Dendritic cell treated with granulocyte-macrophage colony-stimulating factor and Interleukin-4, amounts not matched to agents 40 ng/mL and 50 ng/mL, for 4 days (primary cell): ENCODE results near the gene HS6ST1.

Experiments used
- H3K27ac Mint-ChIP-seq: one replicate; pipeline ENCODE4 v1.8.0; 2022; ENCODE audit warnings: mild to moderate bottlenecking, mixed read lengths
- H3K27me3 Mint-ChIP-seq: one replicate; pipeline ENCODE4 v1.8.0; 2022; ENCODE audit warnings: mild to moderate bottlenecking, mixed read lengths
- H3K36me3 Mint-ChIP-seq: one replicate; pipeline ENCODE4 v1.8.0; 2022; ENCODE audit warnings: low read depth, mixed read lengths
- H3K4me1 Mint-ChIP-seq: one replicate; pipeline ENCODE4 v1.8.0; 2022; ENCODE audit warnings: low read depth, mixed read lengths
- H3K4me3 Mint-ChIP-seq: one replicate; pipeline ENCODE4 v1.8.0; 2022; ENCODE audit warnings: mild to moderate bottlenecking, moderate library complexity, mixed read lengths
- H3K9me3 Mint-ChIP-seq: one replicate; pipeline ENCODE4 v1.8.0; 2022; ENCODE audit warnings: mixed read lengths
- intact Hi-C: fragments of 100-400 bp; cut with micrococcal nuclease; formaldehyde crosslinking; loops from one replicate; pipeline ENCODE4 v1.15.0; 2022

The HS6ST1 gene

DNA sequence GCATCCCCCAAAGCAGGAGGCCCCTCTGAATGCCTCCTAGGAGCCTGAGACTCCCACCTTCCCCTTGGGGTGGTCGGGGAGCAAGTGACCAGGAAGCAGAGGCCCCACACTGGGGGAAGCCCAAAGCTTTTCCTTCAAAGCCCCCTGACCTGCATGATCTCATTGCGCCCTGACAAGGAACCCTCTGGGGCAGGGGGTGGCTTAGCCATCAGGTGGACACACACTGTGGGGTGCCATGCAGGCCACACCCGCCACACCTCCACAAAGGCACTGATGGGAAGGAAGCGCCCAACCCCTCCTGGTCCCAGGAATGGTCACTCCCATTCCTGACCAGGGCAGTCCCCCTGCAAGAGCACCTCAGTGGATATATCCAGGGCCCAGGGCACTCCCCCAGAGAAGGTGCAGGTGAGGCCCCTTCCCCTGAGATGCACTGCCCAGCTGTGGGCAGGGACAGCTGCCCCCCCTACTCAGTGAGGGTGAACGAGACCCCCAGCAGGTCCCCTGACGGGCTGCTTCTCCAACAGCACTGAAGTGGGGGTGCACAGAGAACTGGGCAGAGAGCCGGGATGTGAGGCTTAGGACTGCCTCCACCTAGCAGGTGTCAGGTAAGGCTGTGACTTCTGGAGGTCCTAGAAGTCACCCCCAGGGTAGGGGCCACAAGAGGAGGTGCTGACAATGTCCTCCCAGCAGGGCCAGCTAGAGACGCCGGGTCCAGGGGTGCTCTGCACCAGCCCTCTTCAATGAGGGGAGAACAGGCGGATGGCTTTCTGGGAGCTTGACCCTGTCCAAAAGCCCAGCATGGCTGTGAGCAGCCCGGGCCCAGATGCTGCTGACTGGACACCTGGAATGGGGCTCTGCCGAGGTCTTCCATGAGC lies 31.5 kb downstream of the HS6ST1 start:
- Mint-ChIP-seq H3K4me3 (no peak overlapping the region), H3K27ac (no peak overlapping the region), H3K4me1 (peaks cover 22% of the 10 kb centered on the region)

DNA sequence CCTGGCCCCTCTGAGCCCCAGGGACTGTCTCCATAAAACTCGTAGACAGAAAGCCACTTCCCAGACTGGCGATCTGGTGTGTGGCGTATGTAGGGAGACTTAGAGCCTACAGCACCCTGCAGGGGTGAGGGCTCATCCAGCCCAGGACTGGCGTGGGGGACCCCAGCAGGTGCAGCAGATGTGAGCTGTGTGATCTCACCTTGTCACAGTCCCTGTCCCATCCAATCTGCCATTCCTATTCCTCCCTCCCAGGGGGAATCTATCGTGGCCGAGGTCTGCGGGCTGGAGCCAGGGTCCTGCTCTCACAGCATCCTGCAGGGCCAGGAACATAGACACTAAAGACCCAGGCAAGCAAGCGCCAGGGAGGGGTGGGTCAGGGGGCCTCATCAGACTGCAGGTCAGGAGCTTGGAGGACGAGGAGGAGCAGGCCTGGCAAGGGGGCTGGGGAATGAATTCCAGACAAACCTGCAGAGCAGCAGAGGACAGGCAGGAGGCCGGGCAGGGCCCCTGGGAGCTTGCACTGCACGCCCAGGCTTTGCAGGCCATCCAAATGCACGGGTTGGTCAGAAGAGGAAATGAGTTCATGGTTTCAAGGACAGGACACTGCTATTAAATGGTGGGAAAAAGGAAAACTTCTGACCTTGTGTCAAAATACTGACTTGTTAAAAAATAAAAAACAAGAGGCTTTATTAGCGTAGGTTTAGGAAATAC lies 32.5 kb downstream of the HS6ST1 start:
- no peaks in the 10 kb centered on the region for H3K9me3 Mint-ChIP-seq
- H3K4me3 Mint-ChIP-seq: no peak overlapping the region
- H3K27me3 Mint-ChIP-seq: no peaks in the 10 kb centered on the region
- peaks cover 24% of the 10 kb centered on the region for H3K4me1 Mint-ChIP-seq
- no peak overlapping the region for H3K27ac Mint-ChIP-seq
- peaks cover 21% of the 10 kb centered on the region for H3K36me3 Mint-ChIP-seq
- intact Hi-C loops: no loop called here

More for the DNA sequence above, 31.5 kb downstream of the HS6ST1 start:
- peaks cover 27% of the 10 kb centered on the region for H3K36me3 Mint-ChIP-seq
- no peaks in the 10 kb centered on the region for H3K9me3 Mint-ChIP-seq
- intact Hi-C loops: no loop called here
- no peaks in the 10 kb centered on the region for H3K27me3 Mint-ChIP-seq

GRCh38 chr2:128285329-128285931 lies 33.2 kb downstream of the HS6ST1 start:
- Mint-ChIP-seq H3K27me3 (no peaks in the 10 kb centered on the region), H3K9me3 (no peaks in the 10 kb centered on the region), H3K36me3 (peaks cover 21% of the 10 kb centered on the region), H3K4me1 (peaks cover 29% of the 10 kb centered on the region), H3K27ac (no peak overlapping the region), H3K4me3 (no peak overlapping the region)
- intact Hi-C loops: no loop called here

DNA sequence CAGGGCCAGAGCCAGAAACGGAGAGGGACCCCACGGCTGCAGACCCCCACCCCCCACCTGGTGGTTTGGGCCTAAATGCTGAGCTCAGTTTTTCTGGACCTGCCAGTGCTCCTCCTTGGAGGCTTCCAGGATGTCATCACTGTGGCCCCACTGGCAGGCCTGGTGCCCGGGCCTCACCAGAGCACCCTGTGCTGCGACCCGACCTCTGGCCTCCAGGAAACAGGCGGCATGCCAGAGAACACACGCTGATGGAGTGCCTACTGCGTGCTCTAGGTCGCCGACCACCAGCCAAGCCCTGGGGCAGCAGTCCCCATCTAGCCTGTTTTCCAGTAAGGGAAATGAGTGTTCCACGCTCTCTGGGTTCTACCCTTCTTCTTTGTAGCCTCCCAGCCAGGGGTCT lies 33.8 kb downstream of the HS6ST1 start:
- Mint-ChIP-seq H3K27ac (no peak overlapping the region), H3K36me3 (peaks cover 21% of the 10 kb centered on the region), H3K9me3 (no peaks in the 10 kb centered on the region), H3K27me3 (no peaks in the 10 kb centered on the region), H3K4me3 (no peak overlapping the region), H3K4me1 (peaks cover 35% of the 10 kb centered on the region)
- intact Hi-C loops: no loop called here

DNA sequence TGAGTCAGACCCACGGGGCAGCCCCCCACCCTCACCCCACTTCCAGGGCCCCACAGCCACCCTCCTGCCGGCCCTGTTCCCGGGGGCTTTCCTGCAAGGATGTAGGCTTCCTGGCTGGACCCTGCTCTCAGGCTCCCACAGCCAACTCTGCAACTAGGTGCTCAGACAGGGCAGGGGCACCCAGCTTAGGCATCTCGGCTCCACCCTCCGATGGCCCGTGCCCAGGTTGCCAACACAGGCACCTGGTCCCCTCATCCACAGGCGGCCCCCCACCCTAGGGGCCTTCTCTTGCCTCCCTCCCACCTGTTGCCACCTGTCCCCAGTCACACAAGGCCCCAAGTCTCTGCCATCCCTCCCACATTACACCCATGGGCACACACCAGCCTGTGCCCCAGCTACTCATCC lies 34.6 kb downstream of the HS6ST1 start:
- no peaks in the 10 kb centered on the region for H3K27me3 Mint-ChIP-seq
- no peak overlapping the region for H3K27ac Mint-ChIP-seq
- no peaks in the 10 kb centered on the region for H3K9me3 Mint-ChIP-seq
- H3K4me1 Mint-ChIP-seq: peaks cover 37% of the 10 kb centered on the region
- no peak overlapping the region for H3K4me3 Mint-ChIP-seq
- H3K36me3 Mint-ChIP-seq: peaks cover 19% of the 10 kb centered on the region
- intact Hi-C loops: no loop called here

GRCh38 chr2:128282976-128283810 lies 35.5 kb downstream of the HS6ST1 start:
- Mint-ChIP-seq H3K36me3 (peaks cover 18% of the 10 kb centered on the region), H3K4me1 (peaks cover 40% of the 10 kb centered on the region), H3K27ac (peak overlapping the region; percentile 11), H3K9me3 (no peaks in the 10 kb centered on the region), H3K27me3 (no peaks in the 10 kb centered on the region), H3K4me3 (no peak overlapping the region)
- intact Hi-C loops: no loop called here

GRCh38 chr2:128282246-128282975 lies 36.3 kb downstream of the HS6ST1 start:
- H3K27me3 Mint-ChIP-seq: no peaks in the 10 kb centered on the region
- no peaks in the 10 kb centered on the region for H3K9me3 Mint-ChIP-seq
- peaks cover 42% of the 10 kb centered on the region for H3K4me1 Mint-ChIP-seq
- intact Hi-C loops: no loop called here
- H3K36me3 Mint-ChIP-seq: peaks cover 15% of the 10 kb centered on the region
- no peak overlapping the region for H3K4me3 Mint-ChIP-seq
- H3K27ac Mint-ChIP-seq: peak overlapping the region; percentile 11

- Mint-ChIP-seq H3K4me3 (no peak overlapping the region), H3K4me1 (peaks cover 47% of the 10 kb centered on the region)
- intact Hi-C loops: no loop called here
Measured at GRCh38 chr2:128281852-128282245, 36.8 kb downstream of the HS6ST1 start.

GRCh38 chr2:128280901-128281321 lies 37.8 kb downstream of the HS6ST1 start:
- H3K4me1 Mint-ChIP-seq: peaks cover 50% of the 10 kb centered on the region
- H3K27ac Mint-ChIP-seq: peak overlapping the region; percentile 87
- H3K9me3 Mint-ChIP-seq: no peaks in the 10 kb centered on the region
- no peaks in the 10 kb centered on the region for H3K27me3 Mint-ChIP-seq
- peaks cover 16% of the 10 kb centered on the region for H3K36me3 Mint-ChIP-seq
- H3K4me3 Mint-ChIP-seq: peak overlapping the region; percentile 42
- intact Hi-C loops: no loop called here

More at GRCh38 chr2:128281852-128282245, 36.8 kb downstream of the HS6ST1 start:
- Mint-ChIP-seq H3K36me3 (peaks cover 15% of the 10 kb centered on the region), H3K9me3 (no peaks in the 10 kb centered on the region), H3K27ac (no peak overlapping the region), H3K27me3 (no peaks in the 10 kb centered on the region)

- intact Hi-C loops: no loop called here
- Mint-ChIP-seq H3K27me3 (no peaks in the 10 kb centered on the region), H3K36me3 (peaks cover 22% of the 10 kb centered on the region), H3K4me3 (peak overlapping the region; percentile 42), H3K27ac (peak overlapping the region; percentile 87), H3K9me3 (no peaks in the 10 kb centered on the region), H3K4me1 (peaks cover 50% of the 10 kb centered on the region)
Measured at GRCh38 chr2:128280158-128280871, 38.4 kb downstream of the HS6ST1 start.

DNA sequence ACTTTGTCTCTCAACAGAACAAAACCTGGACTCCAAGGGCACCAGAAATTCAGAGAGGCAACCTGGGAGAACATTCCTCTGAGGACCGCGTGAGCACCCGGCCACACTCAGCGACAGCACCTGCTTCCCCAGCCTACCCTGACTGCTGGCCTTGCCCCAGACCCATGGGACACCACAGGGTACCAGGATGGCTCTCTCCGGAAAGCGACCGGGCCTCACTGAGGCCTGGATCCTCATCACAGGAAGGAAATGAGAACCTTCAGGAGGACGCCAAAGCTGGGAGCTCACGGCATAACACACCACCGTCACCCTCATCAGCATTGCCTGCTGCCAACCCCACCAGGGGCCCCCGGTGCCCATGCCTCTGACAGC lies 38.9 kb downstream of the HS6ST1 start:
- Mint-ChIP-seq H3K9me3 (peaks cover 1% of the 10 kb centered on the region), H3K36me3 (peaks cover 27% of the 10 kb centered on the region), H3K27me3 (no peaks in the 10 kb centered on the region), H3K4me1 (peaks cover 50% of the 10 kb centered on the region), H3K27ac (peak overlapping the region; percentile 87), H3K4me3 (peak overlapping the region; percentile 42)
- intact Hi-C loops: no loop called here

- peaks cover 9% of the 10 kb centered on the region for H3K9me3 Mint-ChIP-seq
- intact Hi-C loops: no loop called here
- peaks cover 35% of the 10 kb centered on the region for H3K36me3 Mint-ChIP-seq
- peak overlapping the region; percentile 87 for H3K27ac Mint-ChIP-seq
- no peaks in the 10 kb centered on the region for H3K27me3 Mint-ChIP-seq
- H3K4me1 Mint-ChIP-seq: peaks cover 50% of the 10 kb centered on the region
- no peak overlapping the region for H3K4me3 Mint-ChIP-seq
Measured at GRCh38 chr2:128279009-128279408, 39.7 kb downstream of the HS6ST1 start.
